AG09309 (cell line): ENCODE results near the gene HTT.

ENCODE experiments used
- DNase-seq: peaks from one replicate; pipeline ENCODE4 v3.0.0-alpha.2; 2010; ENCODE audit warnings: low read depth
- H3K4me3 ChIP-seq: 2 replicates; pipeline ENCODE4 v1.5.1; 2011; ENCODE audit warnings: mild to moderate bottlenecking, low read depth, low read length, moderate library complexity; ENCODE audit not compliant: control insufficient read depth
- CTCF ChIP-seq: IDR thresholded peaks from 2 replicates; pipeline ENCODE4 v1.5.1; 2011; ENCODE audit warnings: mild to moderate bottlenecking, low read depth, low read length, inconsistent platforms; ENCODE audit not compliant: insufficient read depth, control insufficient read depth; ENCODE audit errors: missing control alignments

HTT gene

DNA sequence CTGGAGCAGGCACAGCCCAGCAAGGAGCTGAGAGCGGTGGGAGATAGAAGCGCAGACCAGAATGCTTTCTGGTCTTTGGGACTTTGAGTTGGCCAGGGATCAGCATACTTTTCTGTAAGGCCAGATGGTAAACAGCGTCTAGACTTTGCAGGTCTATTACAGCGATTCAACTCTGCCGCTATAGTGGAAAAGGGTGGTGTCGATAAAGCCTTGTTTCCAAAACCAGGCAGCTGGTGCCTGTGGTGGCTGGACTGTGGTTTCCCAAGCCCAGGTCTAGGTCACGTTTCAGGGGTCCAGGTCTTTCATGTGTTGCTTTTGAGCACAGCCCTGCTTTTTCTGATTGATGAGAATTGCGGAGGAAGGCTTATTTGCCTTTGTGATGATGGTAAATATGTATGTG is 40.2 kb upstream of the HTT start:
- DNase-seq, result no peak
- TF ChIP-seq CTCF, result no peak
- no peak overlapping the region for H3K4me3 ChIP-seq

- no peak overlapping the region for H3K4me3 ChIP-seq
- TF ChIP-seq CTCF, result no peak
- no peak for DNase-seq
Observed at GRCh38 chr4:3035249-3035648, 39.2 kb upstream of the HTT start.

DNA sequence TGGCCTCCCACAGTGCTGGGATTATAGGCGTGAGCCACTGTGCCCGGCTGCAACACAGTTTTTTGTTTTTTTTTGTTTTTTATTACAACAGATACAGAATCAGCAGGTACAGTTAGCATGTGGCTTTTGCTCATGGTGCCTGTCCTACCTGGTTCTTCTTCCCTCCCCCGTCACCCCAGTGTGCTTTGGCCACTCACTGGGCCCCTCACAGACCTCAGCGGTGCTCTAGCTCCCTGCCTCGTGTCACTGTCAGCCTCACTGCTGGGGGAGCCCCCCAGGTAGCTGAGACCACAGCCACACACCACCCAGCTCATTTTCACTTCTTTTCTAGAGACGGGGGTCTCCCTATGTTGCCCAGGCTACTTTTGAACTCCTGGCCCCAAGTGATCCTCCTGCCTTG is 38.8 kb upstream of the HTT start:
- no peak for TF ChIP-seq CTCF
- H3K4me3 ChIP-seq, result no peak overlapping the region
- no peak for DNase-seq

DNA sequence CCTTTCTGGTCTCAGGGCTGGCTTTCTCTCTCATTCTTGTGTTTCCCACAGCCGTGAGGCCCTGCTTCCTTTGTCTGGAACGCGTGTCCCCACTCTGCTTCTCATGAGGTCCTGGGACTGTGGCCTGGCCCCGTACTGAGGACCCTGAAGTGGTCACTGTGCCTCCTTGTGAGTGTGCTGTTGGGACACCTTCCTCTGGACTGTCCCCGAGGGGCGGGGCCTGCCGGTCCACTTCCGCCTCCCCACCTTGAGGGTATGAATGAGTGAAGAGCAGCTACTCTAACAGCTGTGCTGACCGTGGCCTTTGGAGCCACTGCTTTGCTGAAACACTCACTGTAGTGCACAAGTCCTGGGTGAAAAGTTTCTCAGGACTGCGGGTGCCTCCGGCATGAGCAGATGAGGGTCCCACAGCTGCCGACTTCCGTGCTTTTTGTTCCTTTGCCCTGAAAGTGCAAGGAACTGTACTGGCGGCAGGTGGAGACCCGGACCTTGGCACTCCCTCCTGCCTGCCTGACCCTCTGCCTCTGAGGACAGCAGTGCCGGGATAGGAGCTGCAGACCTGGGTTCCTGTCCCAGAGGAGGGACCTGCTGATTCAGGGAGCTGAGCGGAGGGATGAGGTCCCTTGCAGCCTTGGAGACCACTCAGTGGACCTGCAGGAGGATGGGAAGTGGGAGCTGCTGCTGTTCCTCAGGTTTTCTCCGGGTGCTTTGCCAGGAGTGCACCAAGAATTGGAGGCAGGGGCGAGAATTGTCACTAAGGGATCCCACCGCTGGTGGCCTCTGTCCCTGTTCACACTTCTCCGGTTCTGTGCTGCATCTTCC is 38.1 kb upstream of the HTT start:
- DNase-seq, result no peak
- TF ChIP-seq CTCF, result no peak
- no peak overlapping the region for H3K4me3 ChIP-seq

DNA sequence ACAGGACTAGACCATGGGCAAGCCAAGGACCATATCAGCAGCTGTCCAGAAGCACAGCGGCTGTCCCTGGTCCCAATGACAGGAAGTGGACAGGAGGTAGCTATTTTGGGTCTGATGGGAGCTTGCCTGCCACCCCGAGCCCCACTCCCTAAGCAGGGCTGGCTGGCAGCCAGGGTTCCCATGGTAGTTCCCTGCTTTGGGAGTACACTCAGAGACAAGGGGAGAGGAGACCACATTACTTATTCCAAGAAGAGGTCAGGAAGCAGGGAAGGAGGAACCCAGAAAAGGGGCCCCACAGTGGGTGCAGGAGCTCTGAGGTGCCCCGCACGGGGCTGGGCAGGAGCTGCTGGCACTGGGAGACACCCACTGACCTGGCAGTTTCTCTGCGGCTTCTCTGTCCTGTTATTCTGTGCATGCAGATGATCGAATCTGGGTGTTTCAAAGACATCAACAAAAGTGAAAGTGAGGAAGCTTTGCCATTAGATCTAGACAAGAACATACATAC is 36.5 kb upstream of the HTT start:
- no peak for DNase-seq
- no peak for TF ChIP-seq CTCF
- H3K4me3 ChIP-seq, result no peak overlapping the region

DNA sequence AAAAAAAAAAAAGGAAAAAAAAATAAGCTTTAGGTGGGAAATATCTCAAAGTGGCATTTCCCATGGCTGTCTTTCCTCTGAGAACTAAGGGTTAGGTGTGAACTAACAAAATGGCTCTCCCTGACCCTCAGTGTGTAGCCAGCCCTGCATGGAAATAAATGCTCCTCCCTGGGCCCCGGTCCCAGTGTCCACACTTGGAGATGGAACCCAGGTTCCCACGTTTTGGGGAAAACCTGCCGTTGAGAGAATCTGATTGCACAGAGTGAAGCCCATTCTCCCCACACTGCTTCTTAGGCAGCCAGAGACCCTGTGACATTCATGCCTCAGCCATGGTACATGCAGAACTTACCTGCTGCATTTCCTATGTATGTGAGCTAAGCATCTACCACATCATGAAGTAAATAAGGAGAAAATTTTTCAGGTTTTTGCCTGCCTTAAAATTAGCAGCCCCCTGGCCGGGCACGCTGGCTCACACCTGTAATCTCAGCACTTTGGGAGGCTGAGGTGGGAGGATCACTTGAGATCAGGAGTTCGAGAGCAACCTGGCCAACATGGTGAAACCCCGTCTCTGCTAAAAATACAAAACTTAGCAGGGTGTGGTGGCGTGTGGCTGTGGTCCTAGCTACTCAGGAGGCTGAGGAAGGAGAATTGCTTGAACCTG is 34.6 kb upstream of the HTT start:
- TF ChIP-seq CTCF, result no peak
- DNase-seq, result no peak
- no peak overlapping the region for H3K4me3 ChIP-seq
